ENCODE measurements around the gene SERPINE3.

DNA sequence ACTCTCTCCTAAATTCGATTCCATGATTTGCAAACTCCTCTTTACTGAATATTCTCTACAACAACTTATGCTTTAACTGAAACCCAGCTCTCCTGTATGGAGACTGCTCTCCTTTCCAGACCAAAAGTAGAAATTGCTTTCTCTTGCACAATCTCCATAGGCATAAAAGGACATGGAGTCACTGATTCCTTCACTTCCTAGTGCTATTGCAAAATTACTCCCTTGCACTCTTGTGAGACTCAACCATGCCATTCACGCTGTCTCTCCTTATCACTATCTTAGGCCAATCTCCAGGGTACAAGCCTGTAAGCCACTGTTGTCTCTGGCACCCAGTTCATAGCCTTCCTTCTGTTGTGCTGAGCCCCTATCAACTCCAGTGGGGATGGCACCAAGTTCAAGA is 30.6 kb downstream of the SERPINE3 start:
- TF ChIP-seq, protein P1, sequence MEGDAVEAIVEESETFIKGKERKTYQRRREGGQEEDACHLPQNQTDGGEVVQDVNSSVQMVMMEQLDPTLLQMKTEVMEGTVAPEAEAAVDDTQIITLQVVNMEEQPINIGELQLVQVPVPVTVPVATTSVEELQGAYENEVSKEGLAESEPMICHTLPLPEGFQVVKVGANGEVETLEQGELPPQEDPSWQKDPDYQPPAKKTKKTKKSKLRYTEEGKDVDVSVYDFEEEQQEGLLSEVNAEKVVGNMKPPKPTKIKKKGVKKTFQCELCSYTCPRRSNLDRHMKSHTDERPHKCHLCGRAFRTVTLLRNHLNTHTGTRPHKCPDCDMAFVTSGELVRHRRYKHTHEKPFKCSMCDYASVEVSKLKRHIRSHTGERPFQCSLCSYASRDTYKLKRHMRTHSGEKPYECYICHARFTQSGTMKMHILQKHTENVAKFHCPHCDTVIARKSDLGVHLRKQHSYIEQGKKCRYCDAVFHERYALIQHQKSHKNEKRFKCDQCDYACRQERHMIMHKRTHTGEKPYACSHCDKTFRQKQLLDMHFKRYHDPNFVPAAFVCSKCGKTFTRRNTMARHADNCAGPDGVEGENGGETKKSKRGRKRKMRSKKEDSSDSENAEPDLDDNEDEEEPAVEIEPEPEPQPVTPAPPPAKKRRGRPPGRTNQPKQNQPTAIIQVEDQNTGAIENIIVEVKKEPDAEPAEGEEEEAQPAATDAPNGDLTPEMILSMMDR (IDR thresholded peaks at IDR 0.05): no peak
- TF ChIP-seq POLR2A (IDR thresholded peaks at IDR 0.05): no peak
